Inflammatory macrophage treated with lipopolysaccharide for 1 hour (primary cell): ENCODE data around the gene UPB1.
A peak's percentile ranks its signal among the peaks of the same experiment; 100 is the strongest.

Experiments used
- DNase-seq, 2 donors: peaks; one replicate each; pipeline ENCODE4 v3.0.0-alpha.2; 2020 to 2022

UPB1 gene

GRCh38 chr22:24571266-24571665, 76.1 kb downstream of the UPB1 start:
- DNase-seq: no peak

DNA sequence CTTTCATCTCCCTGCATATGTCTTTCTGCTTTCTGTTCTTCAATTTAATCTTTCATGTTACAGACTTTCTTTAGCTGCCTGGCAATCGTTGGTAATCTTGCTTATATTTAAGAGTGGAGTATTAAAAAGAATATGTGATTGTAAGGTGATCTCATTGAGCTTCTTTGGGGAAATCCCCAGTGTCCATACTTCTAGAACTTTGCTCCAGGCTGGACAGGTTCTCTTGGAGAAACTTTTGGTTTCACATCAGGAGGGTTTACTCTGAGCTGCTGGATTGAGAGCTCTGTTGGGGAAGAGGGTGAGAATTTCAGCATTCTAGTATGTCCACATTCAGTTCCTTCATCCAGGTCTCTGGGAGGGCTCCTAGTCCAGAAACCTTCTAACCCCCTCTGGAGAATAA, 81.6 kb downstream of the UPB1 start:
- DNase-seq: peak in 1 of 2 donors; percentile 35
